GM12878 (cell line): ENCODE results near the gene ACADVL. TPM values are rescaled to one million over a fixed set of nuclear protein-coding genes. Genes with fewer than 3 reads are reported as not detected.

Experiments
- ATAC-seq: fragments of 200-7000 bp; cut with Tn5 transposase; 3 replicates; pipeline ENCODE4 v1.9.1; 2020; ENCODE audit warnings: mild to moderate bottlenecking, moderate library complexity
- BruUV-seq: library from RNA; stranded (reverse); fragments of 400-500 nt; replicated peaks from 2 replicates; lab custom pipeline; 2021; lab: Mats Ljungman, UMichigan
- CTCF ChIA-PET: fragments of 300-600 bp; sonication (Branson Sonifier 250); formaldehyde crosslinking; extraction: SDS; loops from one replicate; lab custom pipeline; 2021; ENCODE audit warnings: inconsistent platforms; lab: Yijun Ruan, JAX
- POLR2A ChIA-PET: fragments of 350-600 bp; formaldehyde crosslinking; extraction: SDS; loops from one replicate; lab custom pipeline; 2021; ENCODE audit warnings: inconsistent platforms; lab: Charles Lee
- RAD21 ChIA-PET: fragments of 300-600 bp; sonication (Branson Sonifier 250); formaldehyde crosslinking; loops from one replicate; lab custom pipeline; 2023; ENCODE audit warnings: antibody characterized with exemption; ENCODE audit not compliant: unreplicated experiment; lab: Charles Lee
- SMC1A ChIA-PET: fragments of 300-600 bp; sonication (Branson Sonifier 250); formaldehyde crosslinking; loops from one replicate; lab custom pipeline; 2023; ENCODE audit not compliant: unreplicated experiment, uncharacterized antibody; lab: Charles Lee
- DNase-seq: peaks from one replicate; pipeline ENCODE4 v3.0.0-alpha.2; 2011; ENCODE audit warnings: low read depth, low spot score
- FAIRE-seq: peaks from 3 replicates; lab custom pipeline; 2011; peaks lifted over from hg19 to GRCh38; lab: Jason Lieb, UNC
- H2AFZ ChIP-seq: 2 replicates; pipeline ENCODE4 v1.6.0; 2011; ENCODE audit warnings: low read depth, low read length, control low read depth; ENCODE audit not compliant: control insufficient read depth
- H3K27ac ChIP-seq: 2 replicates; pipeline ENCODE4 v1.5.1; 2011; ENCODE audit warnings: control low read depth; ENCODE audit not compliant: control insufficient read depth, insufficient read depth
- H3K27me3 ChIP-seq, 2 experiments: replicated peaks in 1 of 2; 2 replicates each; pipeline versions ENCODE4 v1.6.0 to v1.6.1; 2011; ENCODE audit warnings: low read length in 1 of 2; ENCODE audit not compliant: control insufficient read depth in 2 of 2, insufficient read depth in 2 of 2
- H3K36me3 ChIP-seq, 2 experiments: 2 replicates each; pipeline ENCODE4 v1.5.1; 2011; ENCODE audit warnings: low read length in 1 of 2; ENCODE audit not compliant: control insufficient read depth in 2 of 2, insufficient read depth in 2 of 2
- H3K4me1 ChIP-seq: 2 replicates; pipeline ENCODE4 v1.6.1; 2011; ENCODE audit warnings: mild to moderate bottlenecking, low read length, moderate library complexity, mixed read lengths; ENCODE audit not compliant: control insufficient read depth, insufficient read depth
- H3K4me2 ChIP-seq: 2 replicates; pipeline ENCODE4 v1.6.0; 2011; ENCODE audit warnings: control low read depth; ENCODE audit not compliant: control insufficient read depth, insufficient read depth
- H3K4me3 ChIP-seq: fragments of 200-600 bp; sonication (generic); 2 replicates; pipeline ENCODE4 v1.5.1; 2016
- H3K79me2 ChIP-seq: 2 replicates; pipeline ENCODE4 v1.6.0; 2011; ENCODE audit warnings: low read length; ENCODE audit not compliant: control insufficient read depth, insufficient read depth
- H3K9ac ChIP-seq: 2 replicates; pipeline ENCODE4 v1.8.0; 2011; ENCODE audit warnings: low read length, control low read depth, mixed read lengths; ENCODE audit not compliant: control insufficient read depth, insufficient read depth
- H3K9me3 ChIP-seq: replicated peaks from 3 replicates; pipeline ENCODE4 v1.5.1; 2011; ENCODE audit warnings: mild to moderate bottlenecking, low read length; ENCODE audit not compliant: control insufficient read depth, insufficient read depth
- H4K20me1 ChIP-seq: 2 replicates; pipeline ENCODE4 v1.6.0; 2011; ENCODE audit not compliant: control insufficient read depth, insufficient read depth
- IRF5 ChIP-seq: fragments of 450-650 bp; IDR thresholded peaks from 2 replicates; pipeline ENCODE4 v1.6.1; 2017; ENCODE audit warnings: borderline replicate concordance
- MXI1 ChIP-seq: fragments of 150-350 bp; IDR thresholded peaks from 2 replicates; pipeline ENCODE4 v1.6.1; 2011; ENCODE audit warnings: low read depth, mild to moderate bottlenecking, inconsistent platforms, low read length, improper control_type of control experiment
- MYC ChIP-seq: IDR thresholded peaks from 2 replicates; pipeline ENCODE4 v1.6.1; 2011; ENCODE audit warnings: mild to moderate bottlenecking, low read length, moderate library complexity, inconsistent platforms; ENCODE audit not compliant: insufficient read depth, insufficient replicate concordance, insufficient read length, severe bottlenecking
- WGBS: methylation state at CpG from one replicate; pipeline ENCODE4 v1.1.6; 2016; ENCODE audit warnings: low lambda C conversion rate; ENCODE audit not compliant: insufficient replicate concordance, insufficient coverage; ENCODE audit errors: missing lambda C conversion rate; 5-methylcytosine and 5-hydroxymethylcytosine counted together
- in situ Hi-C: fragments of 300-500 bp; cut with MboI; formaldehyde crosslinking; loops from 9 replicates; pipeline ENCODE4 v1.14.3; 2018; ENCODE audit warnings: mixed read lengths
- intact Hi-C: fragments of 100-400 bp; cut with micrococcal nuclease; formaldehyde crosslinking; loops from one replicate; pipeline ENCODE4 v1.14.2; 2022; ENCODE audit not compliant: unreplicated experiment
- polyA plus RNA-seq, 11 experiments: library from polyadenylated mRNA; depleted of rRNA in 4 of 11; unstranded in 6 of 11; stranded (reverse) in 5 of 11; fragments of >200 nt; fragmentation: Nextera tagmentation in 4 of 11; fragmentation: Illumina TruSeq in 1 of 11; extraction: Ambion mirVana in 4 of 11; extraction: Trizol in 1 of 11; gene quantifications; 1 replicate in 1 of 11; 2 replicates in 10 of 11; pipeline versions ENCODE4 v1.2.1 to v1.2.3, GENCODE V29; 2011 to 2016; ENCODE audit warnings: inconsistent platforms in 2 of 11, missing spikeins in 2 of 11, low read depth in 1 of 11
- total RNA-seq, 4 experiments: library from RNA; depleted of rRNA in 3 of 4; stranded (reverse); fragments of >200 nt in 3 of 4; fragmentation: Illumina TruSeq in 1 of 4; extraction: Trizol in 1 of 4; gene quantifications; 2 replicates each; pipeline versions ENCODE4 v1.2.1 to v1.2.3, GENCODE V29; 2013 to 2021

The ACADVL gene
- total and polyA plus RNA-seq, 10 of the 15 experiments (the other 5 are each of a cell fraction or from before 2014, with no cell fraction given): 25.4 to 232 (median 180) TPM

- no TSS peak for BruUV-seq
- Histone ChIP-seq H3K79me2 (peaks cover 60% of the 10 kb centered on the region), H3K4me3 (peak overlapping the region; percentile 90), H3K9ac (peak overlapping the region; percentile 91), H3K4me1 (peaks cover 10% of the 10 kb centered on the region), H3K36me3 (peaks cover 5 to 16% of the 10 kb centered on the region in 2 experiments; a peak in 3 of 4 replicates), H2AFZ (no peak overlapping the region), H4K20me1 (no peaks in the 10 kb centered on the region), H3K9me3 (no peaks in the 10 kb centered on the region), H3K27ac (peak overlapping the region; percentile 87), H3K4me2 (peak overlapping the region; percentile 89), H3K27me3 (no peaks in the 10 kb centered on the region)
- ChIA-PET POLR2A (interaction anchor here (1.1 to 4.4 kb wide), 5 partner anchors 10 to 81 kb away, joined by 4 to 99 read pairs (median 7); partner anchors contain the start of genes ACADVL, DLG4, DVL2 and GABARAP), CTCF (interaction anchor here (1.0 to 3.2 kb wide), 5 partner anchors 8 to 49 kb away, joined by 3 to 18 read pairs (median 5); partner anchors contain the start of genes ACADVL, DLG4 and PHF23), RAD21 (interaction anchor here (0.7 to 1.4 kb wide), 8 partner anchors 8 to 634 kb away, joined by 3 to 9 read pairs (median 4); partner anchors contain the start of genes ACADVL, DLG4, DVL2 and PHF23), SMC1A (interaction anchor here (0.7 to 3.6 kb wide), 6 partner anchors 8 to 29 kb away, joined by 3 to 26 read pairs (median 4); partner anchors contain the start of genes ACADVL, DVL2, GABARAP and PHF23)
- in situ Hi-C loops: no loop called here
- FAIRE-seq (no peak), DNase-seq (no peak), ATAC-seq (no peak)
- TF ChIP-seq IRF5 (no peak), MYC (no peak), MXI1 (no peak)
- intact Hi-C loops: no loop called here
- WGBS: 70% methylated on average over 6 of the region's 6 CpGs
Observed at GRCh38 chr17:7249214-7249613, 29.5 kb downstream of the ACADVL start.
